Measurements from ENCODE around the gene THAP6. TPM values are rescaled to one million over a fixed set of nuclear protein-coding genes. Genes with fewer than 3 reads are reported as not detected.
"Not testable (repeated sequence)": the region's sequence is repeated elsewhere in the genome, so short reads cannot be mapped to it uniquely, and the experiment has no call there.

The THAP6 gene
- total RNA-seq, 1 donor from 2014 or later = 2.4 TPM

DNA sequence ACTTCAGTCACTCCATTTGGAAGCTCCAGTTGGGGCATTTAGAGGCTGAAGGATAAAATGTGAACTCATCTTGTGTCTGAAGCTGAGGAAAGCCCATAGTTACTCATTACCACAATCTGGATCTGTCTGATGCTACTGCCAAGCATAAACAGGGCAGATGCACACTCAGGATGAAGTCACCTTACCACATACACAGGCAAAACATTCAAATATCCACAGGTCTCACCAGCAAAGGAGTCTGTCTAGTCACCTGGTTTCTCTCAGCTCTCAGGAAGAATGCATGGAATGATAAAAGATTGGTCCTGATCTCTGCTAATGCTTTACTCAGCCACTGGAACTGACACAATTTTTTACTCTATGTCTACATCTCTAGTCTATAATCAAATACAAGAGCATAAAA, 28.6 kb downstream of the THAP6 start:
- intact Hi-C loops (cut with DNase I) = no loop called here

DNA sequence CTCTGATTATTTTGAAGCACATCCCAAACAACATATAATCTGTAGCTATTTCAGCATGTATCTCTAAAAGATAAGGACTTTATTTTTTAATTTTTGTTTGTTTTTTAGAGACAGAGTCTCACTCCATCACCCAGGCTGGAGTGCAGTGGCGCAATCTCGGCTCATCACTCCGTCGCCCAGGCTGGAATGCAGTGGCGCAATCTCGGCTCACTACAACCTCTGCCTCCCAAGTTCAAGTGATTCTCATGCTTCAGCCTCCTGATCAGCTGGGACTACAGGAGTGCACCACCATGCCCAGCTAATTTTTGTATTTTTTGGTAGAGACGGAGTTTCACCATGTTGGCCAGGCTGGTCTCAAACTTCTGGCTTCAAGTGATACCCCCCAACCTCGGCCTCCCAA, 29.9 kb downstream of the THAP6 start:
- H3K27ac ChIP-seq; intact Hi-C loops (cut with DNase I); H3K27me3 ChIP-seq: not testable (repeated sequence)

More for the DNA sequence above, 28.6 kb downstream of the THAP6 start:
- Histone ChIP-seq H3K36me3 (peaks cover 0 to 7% of the 10 kb centered on the region in 2 donors), H3K27ac (no peak overlapping the region), H3K9me3 (no peaks in the 10 kb centered on the region), H3K27me3 (no peaks in the 10 kb centered on the region), H3K4me3 (no peak overlapping the region), H3K4me1 (no peaks in the 10 kb centered on the region)
- no peak for DNase-seq (ENCODE audit: low spot score in 2 of 2)
- TF ChIP-seq, protein P1, sequence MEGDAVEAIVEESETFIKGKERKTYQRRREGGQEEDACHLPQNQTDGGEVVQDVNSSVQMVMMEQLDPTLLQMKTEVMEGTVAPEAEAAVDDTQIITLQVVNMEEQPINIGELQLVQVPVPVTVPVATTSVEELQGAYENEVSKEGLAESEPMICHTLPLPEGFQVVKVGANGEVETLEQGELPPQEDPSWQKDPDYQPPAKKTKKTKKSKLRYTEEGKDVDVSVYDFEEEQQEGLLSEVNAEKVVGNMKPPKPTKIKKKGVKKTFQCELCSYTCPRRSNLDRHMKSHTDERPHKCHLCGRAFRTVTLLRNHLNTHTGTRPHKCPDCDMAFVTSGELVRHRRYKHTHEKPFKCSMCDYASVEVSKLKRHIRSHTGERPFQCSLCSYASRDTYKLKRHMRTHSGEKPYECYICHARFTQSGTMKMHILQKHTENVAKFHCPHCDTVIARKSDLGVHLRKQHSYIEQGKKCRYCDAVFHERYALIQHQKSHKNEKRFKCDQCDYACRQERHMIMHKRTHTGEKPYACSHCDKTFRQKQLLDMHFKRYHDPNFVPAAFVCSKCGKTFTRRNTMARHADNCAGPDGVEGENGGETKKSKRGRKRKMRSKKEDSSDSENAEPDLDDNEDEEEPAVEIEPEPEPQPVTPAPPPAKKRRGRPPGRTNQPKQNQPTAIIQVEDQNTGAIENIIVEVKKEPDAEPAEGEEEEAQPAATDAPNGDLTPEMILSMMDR (IDR thresholded peaks at IDR 0.05) = no peak

DNA sequence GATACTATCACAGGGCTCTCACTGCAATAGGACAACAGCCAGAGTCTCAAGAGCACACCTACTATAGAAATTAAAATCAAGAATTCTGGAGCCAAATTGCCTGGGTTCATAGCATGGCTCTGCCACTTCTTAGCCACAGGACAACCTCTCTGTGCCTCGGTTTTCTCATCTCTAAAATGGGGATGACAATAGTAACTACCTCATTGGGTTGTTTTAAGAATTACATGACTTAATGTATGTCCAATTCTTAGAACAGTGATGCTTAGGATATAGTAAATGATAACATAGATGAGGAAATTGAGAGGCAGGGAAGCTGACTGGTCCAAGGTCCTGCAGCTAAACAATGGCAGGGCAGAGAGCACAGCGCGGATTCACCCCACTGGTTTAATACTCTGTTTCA, 30.6 kb downstream of the THAP6 start:
- intact Hi-C loops (cut with DNase I) = no loop called here
- Histone ChIP-seq H3K9me3 (no peaks in the 10 kb centered on the region), H3K36me3 (peaks cover 0 to 7% of the 10 kb centered on the region in 2 donors), H3K4me1 (no peaks in the 10 kb centered on the region), H3K27me3 (no peaks in the 10 kb centered on the region), H3K4me3 (no peak overlapping the region), H3K27ac (no peak overlapping the region)
- TF ChIP-seq, protein P1 (IDR thresholded peaks at IDR 0.05) = no peak
- DNase-seq (ENCODE audit: low spot score in 2 of 2) = no peak

More for the DNA sequence above, 29.9 kb downstream of the THAP6 start:
- H3K36me3 ChIP-seq; DNase-seq (ENCODE audit: low spot score in 2 of 2); H3K9me3 ChIP-seq; H3K4me3 ChIP-seq; H3K4me1 ChIP-seq: not testable (repeated sequence)

DNA sequence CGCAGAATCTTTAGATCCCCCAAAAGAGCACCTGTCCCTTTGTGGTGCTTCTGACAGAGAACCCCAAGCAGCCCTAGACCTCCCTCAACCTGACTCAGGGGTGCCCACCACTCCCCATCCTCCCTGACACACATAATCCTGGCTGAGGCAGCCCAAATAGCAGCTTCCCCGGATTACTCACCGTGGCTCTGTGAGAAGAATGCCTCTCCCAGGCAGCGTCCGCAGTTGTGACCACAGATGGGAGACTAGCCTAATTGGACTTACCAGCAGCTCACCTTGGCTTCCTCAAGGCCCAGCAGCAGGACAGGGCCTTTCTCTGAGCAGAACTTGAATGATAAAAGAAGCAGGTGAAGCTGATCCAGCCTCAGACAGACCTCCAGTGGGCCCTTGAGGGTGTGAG, 31.3 kb downstream of the THAP6 start:
- Histone ChIP-seq H3K27ac (no peak overlapping the region), H3K9me3 (no peaks in the 10 kb centered on the region), H3K36me3 (peaks cover 0 to 7% of the 10 kb centered on the region in 2 donors), H3K4me3 (no peak overlapping the region), H3K27me3 (no peaks in the 10 kb centered on the region), H3K4me1 (no peaks in the 10 kb centered on the region)
- TF ChIP-seq, protein P1 (IDR thresholded peaks at IDR 0.05) = no peak
- DNase-seq (ENCODE audit: low spot score in 2 of 2) = no peak
- intact Hi-C loops (cut with DNase I) = no loop called here

DNA sequence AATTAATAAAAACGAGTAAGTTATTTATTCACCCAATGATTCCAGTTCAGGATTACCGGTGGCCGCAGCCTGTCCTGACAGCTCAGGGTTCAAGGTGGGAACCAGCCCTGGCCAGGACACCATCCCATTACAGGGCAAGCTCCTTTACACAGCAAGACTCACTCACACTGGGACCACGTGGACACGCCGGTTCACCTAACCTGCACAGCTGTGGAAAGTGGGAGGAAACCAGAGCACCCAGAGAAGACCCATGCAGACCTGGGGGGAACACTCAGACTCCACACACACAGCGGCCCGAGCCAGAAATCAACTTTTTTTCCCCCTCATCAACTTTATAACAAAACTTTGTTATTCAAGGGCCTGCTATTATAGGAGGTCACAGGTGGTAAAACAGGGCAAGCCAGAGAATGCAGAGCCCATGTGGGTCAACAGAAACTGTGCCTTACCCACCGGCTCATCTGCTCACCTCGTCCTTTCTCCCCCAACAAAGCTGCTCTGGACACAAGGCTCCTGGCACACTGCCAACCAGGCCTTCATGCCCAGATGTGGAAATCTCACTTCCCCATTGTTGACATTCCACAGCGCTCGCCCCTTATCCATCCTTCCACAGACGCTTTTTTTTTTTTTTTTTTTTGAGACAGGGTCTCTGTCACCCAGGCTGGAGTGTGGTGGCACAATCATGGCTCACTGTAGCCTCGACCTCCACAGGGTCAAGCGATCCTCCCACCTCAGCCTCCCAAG, 33.5 kb downstream of the THAP6 start:
- no peak overlapping the region for H3K27ac ChIP-seq
- TF ChIP-seq, protein P1 (IDR thresholded peaks at IDR 0.05) = no peak
- no peaks in the 10 kb centered on the region for H3K27me3 ChIP-seq
- H3K4me3 ChIP-seq = no peak overlapping the region
- no peaks in the 10 kb centered on the region for H3K9me3 ChIP-seq
- DNase-seq (ENCODE audit: low spot score in 2 of 2) = no peak
- peaks cover 0 to 7% of the 10 kb centered on the region in 2 donors for H3K36me3 ChIP-seq
- no peaks in the 10 kb centered on the region for H3K4me1 ChIP-seq
- intact Hi-C loops (cut with DNase I) = no loop called here

DNA sequence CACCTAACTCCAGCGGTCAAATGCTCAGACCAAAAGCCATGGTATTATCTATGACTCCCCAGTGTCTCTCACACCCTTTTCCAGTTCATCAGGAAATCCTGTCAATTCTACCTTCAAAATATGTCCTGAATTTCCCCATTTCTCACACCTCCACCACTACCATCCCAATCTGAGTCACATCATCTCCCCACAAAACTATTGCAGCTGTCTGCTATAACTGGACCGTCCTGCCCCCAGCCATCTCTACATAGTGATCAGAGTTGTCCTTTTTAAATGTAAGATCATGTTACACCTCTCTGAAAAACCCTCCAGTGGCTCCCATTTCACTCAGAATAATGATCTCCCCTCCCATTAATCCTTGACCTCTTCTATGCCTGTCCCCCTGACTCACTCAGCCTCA, 34.7 kb downstream of the THAP6 start:
- Histone ChIP-seq H3K27me3 (no peaks in the 10 kb centered on the region), H3K9me3 (no peaks in the 10 kb centered on the region), H3K4me1 (no peaks in the 10 kb centered on the region), H3K4me3 (no peak overlapping the region), H3K27ac (no peak overlapping the region), H3K36me3 (peaks cover 0 to 7% of the 10 kb centered on the region in 2 donors)
- intact Hi-C loops (cut with DNase I) = no loop called here
- DNase-seq (ENCODE audit: low spot score in 2 of 2) = no peak
- TF ChIP-seq, protein P1 (IDR thresholded peaks at IDR 0.05) = no peak
